NK-92 (cell line): ENCODE data around the gene CNTN4.

ENCODE experiments used
- DNase-seq: peaks from one replicate; lab custom pipeline; 2025; ENCODE audit not compliant: unreplicated experiment; lab: John Stamatoyannopoulos, UW

CNTN4 gene

DNA sequence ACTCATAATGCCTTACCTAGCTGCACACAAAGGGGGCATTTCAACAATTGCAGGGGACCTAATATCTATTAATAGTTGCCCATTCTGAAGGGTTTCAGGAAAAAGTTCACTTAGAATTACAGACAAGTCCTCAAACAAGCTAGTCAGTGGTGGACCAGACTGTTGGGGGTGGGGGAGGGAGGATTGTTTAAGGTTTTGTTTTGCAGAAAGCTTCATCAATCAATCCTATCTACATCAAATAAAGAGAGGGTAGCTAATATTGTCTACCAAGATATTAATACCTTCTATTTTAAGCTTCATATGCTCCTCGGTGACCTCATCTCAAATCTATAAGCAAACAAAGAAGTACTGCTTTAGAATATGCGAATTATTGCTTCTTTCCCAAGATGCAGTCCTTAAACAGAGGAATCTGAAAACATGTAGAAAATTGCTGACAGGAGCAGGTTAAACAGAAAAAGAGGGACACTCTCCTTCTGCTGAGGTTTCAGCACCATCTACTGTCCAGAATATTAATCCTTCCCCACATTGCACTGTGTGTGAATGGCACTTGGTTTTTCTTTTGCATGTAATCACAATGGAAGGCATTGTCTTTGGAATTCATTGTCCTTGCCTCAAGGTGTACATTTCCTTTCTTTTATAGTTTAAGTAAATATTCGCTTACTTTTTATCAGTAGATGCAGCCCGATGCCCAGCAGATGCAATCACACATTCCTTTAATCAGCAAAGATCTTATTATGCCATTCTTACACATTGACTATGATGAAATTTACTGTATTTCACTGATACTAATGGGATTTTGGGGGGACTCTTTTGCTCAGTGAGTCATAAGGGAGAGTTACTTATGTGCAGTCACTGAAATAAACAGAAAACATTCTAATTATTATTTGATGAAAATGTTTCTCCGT lies 916.8 kb downstream of the CNTN4 start:
- DNase-seq: no peak

GRCh38 chr3:3016226-3016625 lies 917.6 kb downstream of the CNTN4 start:
- no peak for DNase-seq

DNA sequence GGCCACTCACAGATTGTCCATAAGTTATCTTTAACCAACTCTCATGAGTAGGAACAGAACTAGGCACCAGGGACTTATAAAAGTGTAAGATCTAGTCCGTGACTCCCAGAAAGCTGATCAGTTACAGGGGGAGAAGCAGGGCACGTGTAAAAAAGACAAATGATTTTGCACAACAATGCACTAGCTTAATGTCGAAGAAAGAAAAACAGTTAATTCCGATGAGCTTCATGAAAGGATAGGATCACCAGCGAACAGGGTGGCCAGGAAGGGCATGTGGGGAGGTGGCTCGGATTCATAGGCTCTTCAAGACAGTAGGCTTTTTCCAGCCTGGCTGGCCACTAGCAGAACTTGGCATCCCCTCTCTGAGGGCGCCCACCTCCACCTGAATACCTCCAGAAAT lies 921.5 kb downstream of the CNTN4 start:
- no peak for DNase-seq

GRCh38 chr3:3023111-3023745 lies 924.6 kb downstream of the CNTN4 start:
- no peak for DNase-seq

- DNase-seq: no peak
Observed at GRCh38 chr3:3027976-3028567, 929.4 kb downstream of the CNTN4 start.

DNA sequence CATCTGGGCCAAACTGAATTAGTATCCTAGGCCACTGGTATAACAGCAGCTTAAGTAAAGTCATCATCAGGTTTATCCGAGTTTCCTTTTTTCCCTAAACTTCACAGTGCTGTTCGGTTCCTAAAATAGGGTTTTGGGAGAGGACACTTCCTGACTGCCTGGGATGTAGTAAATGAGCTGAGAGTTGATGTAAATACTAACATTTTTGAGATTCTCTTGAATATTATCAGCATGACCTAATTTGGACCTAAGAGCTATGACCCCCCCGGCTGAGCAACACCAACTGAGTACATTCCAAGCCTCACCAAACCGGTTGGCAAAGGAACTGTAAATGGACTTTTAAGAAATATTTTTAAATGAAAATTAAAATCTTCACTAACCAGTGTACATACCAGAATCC lies 932.7 kb downstream of the CNTN4 start:
- DNase-seq: no peak

DNA sequence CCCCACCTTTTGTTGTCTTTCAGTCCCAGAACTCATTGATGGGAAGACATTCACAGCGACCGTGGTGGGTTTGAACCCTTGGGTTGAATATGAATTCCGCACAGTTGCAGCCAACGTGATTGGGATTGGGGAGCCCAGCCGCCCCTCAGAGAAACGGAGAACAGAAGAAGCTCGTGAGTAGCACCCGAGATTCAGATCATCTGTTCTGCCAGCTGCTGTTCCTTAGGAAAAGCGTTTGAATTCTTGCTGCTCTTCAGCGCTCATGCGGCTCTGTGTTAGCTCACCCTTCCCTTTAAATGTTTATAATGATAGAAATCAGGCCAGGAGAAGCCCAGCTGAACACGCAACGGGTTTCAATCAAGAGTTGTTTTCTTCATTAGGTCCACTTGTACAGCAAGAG lies 938.5 kb downstream of the CNTN4 start:
- DNase-seq: no peak

DNA sequence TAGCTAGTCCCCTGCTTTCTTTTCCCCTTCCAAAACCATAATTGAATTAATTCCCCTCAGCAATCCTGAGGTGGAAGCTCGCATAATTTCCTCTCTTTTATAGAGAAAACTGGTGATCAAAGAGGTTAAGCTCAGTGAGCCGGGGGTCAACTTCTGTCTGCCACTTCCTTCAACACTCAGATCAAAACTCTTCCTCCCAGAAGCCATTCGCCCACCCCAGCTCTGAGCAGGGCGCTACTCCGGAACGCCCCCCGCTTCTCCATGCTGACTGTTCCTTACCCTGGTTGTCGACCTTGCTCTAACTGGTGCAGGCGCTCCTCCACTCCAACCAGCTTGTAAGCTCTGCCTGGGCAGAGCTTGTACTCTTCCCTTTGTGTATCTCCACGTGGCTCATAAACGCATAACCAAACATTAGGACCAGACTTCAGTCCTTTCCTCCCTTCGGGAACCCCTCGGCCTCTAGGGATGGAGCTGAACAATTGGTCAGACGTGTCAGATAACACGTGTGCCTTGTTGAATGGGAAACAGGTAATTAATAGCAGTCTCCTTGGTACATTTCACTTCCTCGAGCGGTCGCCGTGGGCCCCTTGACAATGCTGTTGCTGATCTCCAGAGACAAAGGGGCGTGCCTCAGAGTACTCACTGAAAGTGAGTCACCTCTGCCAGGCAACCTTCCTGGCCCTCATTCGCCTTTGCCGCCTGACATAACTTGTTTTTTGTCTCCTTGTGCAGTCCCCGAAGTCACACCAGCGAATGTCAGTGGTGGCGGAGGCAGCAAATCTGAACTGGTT lies 939.7 kb downstream of the CNTN4 start:
- no peak for DNase-seq

DNA sequence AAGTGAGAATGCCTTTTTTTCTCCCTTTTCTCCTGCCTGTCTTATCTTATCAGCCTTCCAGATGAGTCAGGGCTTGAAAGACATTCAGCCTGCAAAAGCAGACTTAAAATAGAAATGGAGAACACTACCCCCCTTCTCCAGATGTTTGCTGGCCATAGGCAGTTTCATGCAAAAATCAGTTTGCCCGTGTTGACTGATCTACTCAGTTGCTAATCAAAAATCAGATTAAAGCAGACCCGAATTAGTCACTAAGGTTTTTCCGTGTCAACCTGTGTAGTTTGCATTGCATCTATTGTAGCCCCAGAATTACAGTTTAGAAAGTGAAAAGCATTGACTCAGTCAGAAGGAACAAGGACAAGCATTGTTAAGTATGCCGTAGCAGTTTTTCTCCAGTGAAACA lies 955.3 kb downstream of the CNTN4 start:
- DNase-seq: no peak

- DNase-seq: no peak
Observed at GRCh38 chr3:3059645-3060044, 961.0 kb downstream of the CNTN4 start.

DNA sequence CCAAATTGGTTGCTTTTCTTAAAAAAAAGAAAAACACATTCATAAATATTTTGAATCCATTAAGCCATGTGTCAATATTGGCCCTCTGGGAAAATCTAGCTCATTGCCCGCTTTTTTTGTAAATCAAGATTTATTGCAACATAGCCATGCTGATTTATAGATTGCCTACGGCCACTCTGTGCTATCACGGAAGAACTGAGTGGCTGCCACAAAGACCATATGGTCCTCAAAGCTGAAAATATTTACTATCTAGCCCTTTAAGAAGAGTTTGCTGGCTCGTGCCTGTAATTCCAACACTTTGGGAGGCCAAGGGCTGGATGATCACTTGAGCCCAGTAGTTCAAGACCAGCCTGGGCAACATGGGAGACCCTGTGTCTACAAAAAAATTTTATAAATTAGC lies 965.6 kb downstream of the CNTN4 start:
- no peak for DNase-seq

DNA sequence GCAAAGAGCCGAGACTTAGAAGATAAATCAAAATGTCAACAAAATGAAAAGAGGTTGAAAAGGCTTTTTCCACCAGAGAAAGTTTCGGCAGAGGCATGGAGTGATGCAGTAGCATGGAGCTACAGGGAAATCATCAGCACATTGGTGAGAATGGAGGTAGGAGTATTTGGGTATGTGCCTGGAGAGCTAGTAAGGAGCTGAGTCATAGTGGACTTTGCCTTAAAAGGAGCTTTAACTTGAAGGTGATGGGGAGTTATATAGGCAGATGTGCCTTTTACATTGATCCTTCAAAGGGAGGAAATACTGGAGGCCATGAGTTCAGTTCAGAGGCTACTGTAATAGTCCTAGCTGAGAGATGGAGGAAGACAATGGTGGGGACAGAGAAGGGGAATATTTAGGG lies 967.2 kb downstream of the CNTN4 start:
- DNase-seq: no peak

- DNase-seq: no peak
Observed at GRCh38 chr3:3066378-3066777, 967.7 kb downstream of the CNTN4 start.

DNA sequence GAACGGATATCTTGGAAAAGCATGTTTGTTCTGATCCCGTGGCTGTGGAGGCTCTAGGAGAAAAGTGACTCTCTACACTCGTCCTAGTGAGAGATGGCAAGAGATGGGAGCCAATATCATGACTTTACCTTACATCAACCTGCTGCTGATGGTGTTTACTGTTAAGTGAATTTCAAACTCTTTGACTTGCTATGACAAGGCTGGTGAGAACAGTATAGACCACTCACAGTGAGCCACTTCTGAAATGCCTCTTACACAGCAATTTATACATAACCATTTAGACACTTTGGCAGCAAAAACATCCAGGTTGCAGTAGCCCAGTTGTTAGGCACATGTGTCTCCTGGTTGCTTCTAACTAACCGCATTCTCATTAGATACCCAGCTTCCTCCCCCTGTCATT lies 968.2 kb downstream of the CNTN4 start:
- no peak for DNase-seq

DNA sequence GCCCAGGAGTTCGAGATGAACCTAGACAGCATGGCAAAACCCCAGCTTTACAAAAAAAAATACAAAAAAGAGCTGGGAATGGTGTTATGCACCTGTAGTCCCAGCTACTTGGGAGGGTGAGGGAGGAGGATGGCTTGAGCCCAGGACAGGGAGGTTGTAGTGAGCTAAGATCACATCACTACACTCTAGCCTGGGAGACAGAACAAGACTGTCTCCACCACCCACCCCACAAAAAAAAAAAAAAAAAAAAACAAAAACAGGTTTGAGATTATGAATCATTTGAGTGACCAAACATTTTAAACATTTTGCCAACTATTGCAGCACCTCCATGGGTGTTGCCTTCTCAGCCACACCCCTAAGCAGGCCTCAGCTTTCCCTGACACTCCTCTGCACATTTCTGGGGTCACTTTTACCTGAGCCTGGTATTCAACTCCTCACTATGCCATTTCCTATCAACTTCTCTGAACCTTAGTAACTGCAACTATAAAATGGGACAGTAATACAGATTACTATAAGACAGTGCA lies 969.8 kb downstream of the CNTN4 start:
- no peak for DNase-seq

GRCh38 chr3:3069723-3070122 lies 971.1 kb downstream of the CNTN4 start:
- no peak for DNase-seq

- DNase-seq: no peak
Observed at GRCh38 chr3:3071136-3071535, 972.5 kb downstream of the CNTN4 start.

GRCh38 chr3:3074551-3075257 lies 976.0 kb downstream of the CNTN4 start:
- no peak for DNase-seq

DNA sequence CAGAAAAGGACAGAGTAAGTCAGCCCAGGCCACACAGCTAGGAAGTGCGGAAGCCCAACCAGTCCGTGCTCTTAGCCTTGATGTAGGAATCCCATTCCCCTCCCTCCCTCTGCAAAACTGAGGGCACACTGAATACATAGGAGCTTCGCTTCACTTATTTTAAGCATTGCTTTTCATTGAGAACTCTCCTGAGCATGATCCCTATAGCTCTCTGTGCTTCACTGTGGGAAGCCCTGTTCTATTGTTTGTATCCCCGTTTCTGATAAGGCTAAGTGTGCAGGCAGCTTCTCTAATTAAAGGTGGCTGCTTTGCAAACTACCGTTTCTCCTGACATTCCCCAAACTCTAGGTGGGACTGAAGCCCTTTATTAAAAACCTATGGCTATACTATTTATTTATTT lies 981.6 kb downstream of the CNTN4 start:
- DNase-seq: no peak

DNA sequence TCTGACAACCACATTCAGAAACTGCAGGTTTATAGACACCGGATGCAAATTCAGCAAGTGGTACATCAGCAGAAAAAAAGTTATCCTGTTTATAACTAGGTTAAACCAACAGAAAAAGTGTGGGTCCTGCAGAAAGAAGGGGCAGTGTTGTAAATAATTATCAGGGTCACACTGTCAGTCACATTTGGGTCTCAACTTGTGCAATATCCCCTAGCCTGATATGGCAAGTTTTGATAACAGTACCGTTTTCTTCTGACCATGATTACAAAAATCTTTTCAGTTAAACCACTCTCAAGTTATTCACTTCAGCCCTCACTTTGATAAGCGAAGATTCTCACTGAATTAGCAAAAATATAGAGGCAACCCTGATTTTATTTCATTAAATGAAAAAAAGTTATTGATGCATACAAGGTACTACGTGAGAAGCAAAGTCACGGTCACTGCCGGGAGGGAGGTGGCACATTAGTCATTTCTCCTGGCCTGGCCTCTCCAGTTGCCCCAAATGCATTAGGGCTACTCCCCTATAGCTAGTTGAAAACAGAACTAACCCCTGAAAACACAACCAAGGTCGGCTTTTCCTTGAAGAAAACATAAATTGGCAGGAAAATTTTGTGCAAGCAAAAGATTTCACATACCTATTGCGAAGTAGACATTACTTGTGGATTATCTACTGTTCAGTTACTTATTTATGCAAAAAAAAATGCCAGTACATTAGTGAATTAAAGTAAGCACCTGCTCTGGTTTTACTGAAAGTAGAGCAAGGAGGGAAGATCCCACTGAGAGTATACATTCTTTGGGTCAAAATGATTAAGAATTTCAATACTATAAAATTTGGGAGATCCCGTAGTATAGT lies 982.9 kb downstream of the CNTN4 start:
- DNase-seq: no peak
